Measurements from ENCODE around the gene ZFAND6.
"Not testable (repeated sequence)": the region's sequence is repeated elsewhere in the genome, so short reads cannot be mapped to it uniquely, and the experiment has no call there.

Gene ZFAND6

DNA sequence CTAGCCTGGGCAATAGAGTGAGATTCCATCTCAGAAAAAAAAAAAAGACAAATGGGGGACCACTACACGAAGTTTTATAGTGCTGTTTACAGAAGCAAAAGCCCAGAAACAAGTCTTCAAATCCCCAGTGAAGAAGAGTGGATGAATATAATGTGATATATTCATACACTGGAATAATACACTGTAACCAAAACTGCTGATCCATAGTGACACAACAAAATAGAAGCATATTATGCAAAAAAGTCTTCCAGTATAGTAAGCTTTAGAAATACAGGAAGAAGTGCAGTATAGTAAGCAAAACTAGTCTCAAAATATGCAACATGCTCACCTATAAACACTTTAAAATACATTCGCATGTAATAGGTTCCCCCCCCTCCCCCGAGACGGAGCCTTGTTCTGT is 81.4 kb downstream of the ZFAND6 start:
- DNase-seq (ENCODE audit: extremely low read depth in 1 of 2, low read depth in 1 of 2) = no peak

DNA sequence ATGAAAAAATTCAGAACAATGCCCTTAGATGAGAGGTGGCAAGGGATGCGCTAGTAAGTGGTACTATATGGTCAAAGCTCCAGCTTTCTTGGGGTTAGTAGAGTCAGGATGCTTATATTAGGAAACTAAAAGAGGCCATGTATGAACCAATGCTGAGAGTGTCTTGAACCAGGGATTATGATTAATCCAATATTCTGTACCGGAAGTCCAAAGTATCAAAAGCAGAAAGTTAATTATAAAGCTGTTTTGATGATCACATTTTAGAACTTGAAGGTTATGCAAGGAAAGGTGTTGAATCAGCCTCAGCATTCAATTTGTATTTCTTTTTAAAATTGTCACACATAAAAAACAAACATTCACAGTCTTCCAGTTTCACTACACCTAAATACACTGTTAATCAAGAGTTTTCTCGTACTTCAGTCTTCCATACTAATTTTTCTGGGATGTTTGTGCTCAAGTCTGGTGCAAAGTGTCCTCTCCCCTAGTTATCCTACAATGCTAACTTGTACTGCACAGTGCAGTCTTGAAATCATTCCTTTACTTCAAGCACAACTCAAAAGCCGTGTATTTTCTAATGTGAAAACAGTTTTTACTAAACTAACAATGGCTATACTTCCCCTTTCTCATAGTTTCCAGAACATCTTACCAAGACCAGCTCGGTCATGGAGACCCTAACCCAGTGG is 82.6 kb downstream of the ZFAND6 start:
- no peak for DNase-seq (ENCODE audit: extremely low read depth in 1 of 2, low read depth in 1 of 2)

DNA sequence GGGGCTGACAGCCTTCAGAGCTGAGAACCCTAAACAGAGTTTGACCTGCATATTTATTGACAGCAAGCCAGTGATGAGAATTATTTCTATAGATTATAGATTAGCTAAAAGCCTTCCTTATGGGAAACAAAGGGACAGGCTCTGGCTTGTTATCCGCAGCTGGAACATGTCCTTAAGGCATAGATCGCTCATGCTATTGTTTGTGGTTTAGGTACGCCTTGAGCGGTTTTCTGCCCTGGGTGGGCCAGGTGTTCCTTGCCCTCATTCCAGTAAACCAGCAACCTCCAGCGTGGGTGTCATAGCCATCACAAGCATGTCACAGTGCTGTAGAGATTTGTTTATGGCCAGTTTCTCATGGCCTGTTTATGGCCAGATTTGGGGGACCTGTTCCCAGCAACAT is 83.2 kb downstream of the ZFAND6 start:
- no peak for DNase-seq (ENCODE audit: extremely low read depth in 1 of 2, low read depth in 1 of 2)

DNA sequence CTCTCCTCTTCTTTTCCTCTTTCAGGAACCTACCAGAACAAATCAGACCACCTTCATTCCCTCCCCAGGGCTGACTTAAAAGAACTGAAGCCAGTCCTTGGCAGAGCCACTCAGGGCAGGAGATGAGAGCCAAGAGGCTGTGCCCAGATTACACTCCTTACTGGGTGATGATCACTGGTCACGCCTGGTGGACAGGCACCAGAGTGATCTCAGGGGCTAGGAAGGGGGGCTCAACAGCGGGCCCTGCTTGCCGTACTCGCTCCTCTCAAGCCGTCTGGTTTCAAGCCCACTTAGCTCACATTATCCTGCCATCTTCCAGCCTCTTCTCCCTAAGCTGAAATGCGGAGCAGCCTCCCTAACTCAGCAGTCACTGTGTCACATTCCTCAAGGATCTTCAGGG is 91.7 kb downstream of the ZFAND6 start:
- DNase-seq (ENCODE audit: extremely low read depth in 1 of 2, low read depth in 1 of 2) = no peak

DNA sequence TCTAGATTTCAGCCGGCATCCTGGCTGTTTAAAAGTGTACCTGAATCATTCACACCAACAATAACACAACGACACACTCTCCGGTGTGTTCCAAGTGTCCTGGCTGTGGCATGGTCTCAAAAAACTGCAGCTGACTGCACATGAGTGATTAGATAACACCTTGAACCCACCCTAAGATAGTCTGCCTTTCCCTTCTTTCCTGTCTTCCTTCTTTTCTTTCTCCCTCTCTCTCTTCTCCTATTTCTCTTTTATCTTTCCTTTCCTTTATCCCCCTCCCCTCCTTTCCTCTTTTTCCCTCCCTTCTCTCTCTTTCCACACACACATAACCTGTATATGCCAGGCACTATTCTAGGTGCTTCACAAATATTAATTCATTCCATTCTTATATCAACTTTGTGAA is 92.1 kb downstream of the ZFAND6 start:
- DNase-seq (ENCODE audit: extremely low read depth in 1 of 2, low read depth in 1 of 2) = no peak

DNA sequence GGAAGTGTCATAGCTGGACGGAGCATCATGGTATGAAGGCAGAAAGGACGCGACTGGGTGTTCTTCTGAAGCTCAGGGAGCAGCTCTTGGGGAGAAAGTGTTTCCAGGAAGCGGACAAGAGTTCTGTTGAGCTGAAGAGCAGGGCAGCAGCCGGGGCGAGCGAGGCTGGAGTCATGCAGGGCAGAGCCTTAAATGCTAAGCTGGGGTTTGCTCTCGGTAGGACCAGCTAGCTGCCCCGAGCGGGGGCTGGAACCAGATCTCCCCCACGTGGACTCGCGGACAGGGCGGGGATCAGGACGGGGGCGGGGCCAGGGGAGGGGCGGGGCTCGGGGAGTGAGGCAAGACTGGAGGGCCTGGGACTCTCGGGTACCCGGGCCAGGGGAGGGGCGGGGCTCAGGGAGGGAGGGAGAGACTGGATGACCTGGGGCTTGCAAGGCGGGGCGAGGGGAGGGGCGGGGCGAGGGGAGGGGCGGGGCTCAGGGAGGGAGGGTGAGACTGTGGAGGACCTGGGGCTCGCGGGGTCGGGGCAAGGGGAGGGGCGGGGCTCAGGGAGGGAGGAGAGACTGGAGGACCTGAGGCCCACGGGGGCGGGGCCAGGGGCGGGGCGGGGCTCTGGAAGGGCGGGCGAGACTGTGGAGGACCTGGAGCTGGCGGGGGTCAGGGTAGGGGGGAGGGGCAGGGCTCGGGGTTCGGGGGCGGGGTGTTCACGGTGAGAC is 92.9 kb downstream of the ZFAND6 start:
- peak; percentile 67 to 72 for DNase-seq (ENCODE audit: extremely low read depth in 1 of 2, low read depth in 1 of 2)

DNA sequence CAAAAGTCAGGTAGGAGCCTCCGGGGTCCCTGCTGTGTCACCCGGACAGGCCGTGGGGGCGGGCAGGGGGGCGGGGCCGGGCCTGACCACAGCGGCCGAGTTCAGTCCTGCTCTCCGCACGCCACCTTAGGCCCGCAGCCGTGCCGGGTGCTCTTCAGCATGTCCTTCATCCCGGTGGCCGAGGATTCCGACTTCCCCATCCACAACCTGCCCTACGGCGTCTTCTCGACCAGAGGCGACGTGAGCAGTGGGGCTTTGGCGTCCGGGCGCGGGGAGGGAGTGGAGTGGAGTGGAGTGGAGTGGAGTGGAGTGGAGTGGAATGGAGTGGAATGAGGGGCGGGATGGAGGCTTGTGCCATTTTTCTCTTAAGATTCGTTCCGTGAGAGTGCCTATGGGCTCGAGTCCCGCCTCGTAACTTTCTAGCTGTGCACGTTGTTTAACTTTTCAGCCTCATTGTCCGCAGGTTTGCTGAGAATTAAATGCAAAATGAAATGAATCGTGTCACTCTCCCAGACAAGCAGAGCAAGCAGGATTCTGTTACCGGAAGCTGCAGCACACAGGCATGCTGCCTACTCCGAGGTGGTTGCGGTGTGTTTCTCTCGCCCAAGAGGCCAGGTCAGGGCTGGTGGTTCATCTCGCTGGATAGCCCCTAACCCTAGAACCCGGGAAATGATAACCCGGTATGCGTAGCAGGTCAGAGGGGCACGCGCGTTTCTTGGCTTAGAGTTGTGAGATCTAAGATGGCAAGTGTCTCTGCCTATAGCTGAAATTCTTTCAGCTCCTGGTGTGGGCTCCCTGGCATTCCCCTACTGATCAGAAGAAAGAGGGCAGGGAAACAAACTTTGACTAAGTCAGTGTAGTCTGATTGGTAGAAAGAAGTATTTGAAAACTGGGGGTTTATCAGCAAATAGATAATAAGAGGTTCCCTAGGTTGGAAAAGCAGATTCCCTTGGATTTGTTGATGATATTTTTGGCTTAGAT is 93.7 kb downstream of the ZFAND6 start, which contains the start of gene FAH:
Gene FAH, plus strand, starts transcription at position 104 of the 981 bp plus-strand sequence. Its CDS starts 56 bp downstream, at position 160.
- DNase-seq (ENCODE audit: extremely low read depth in 1 of 2, low read depth in 1 of 2) = no peak

DNA sequence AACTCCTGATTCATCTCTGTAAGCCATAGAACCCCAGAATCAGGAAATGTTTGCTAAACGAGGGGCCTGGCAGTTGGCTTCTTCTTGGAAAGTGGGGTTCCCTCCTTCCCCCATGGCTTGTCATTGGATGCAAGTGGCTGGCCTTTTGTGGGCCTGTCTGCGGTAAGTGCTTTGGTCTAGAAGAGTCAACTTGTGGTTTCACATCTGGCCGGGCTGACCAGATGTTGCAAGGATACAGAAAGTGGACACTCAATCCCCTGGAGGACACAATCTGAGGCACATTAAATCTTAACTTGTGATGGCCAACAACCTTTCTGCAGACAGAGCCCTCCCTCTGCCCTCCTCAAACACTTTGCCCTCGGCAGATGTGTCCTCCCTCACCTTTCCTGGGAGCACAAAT is 94.4 kb downstream of the ZFAND6 start:
- DNase-seq (ENCODE audit: extremely low read depth in 1 of 2, low read depth in 1 of 2) = no peak

DNA sequence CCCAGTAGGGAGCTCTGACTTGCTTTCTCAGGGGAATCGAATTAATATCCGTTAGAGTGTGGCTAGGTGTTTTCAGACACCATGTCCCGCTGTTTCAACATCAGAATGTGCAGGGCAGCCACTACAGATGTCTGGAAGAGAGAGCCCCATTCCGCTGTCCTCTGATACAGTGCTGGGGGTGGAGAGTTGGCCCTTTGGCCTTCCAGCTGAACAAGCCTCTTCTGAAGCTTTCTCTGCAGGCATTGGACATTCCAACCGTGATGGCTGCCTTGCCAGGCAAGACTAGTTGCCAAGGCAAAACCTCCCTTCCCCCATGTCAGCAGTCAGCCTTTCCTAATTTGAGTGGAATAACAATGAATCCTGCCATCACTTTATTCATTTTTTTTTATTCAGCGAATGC is 94.9 kb downstream of the ZFAND6 start:
- DNase-seq (ENCODE audit: extremely low read depth in 1 of 2, low read depth in 1 of 2) = no peak

DNA sequence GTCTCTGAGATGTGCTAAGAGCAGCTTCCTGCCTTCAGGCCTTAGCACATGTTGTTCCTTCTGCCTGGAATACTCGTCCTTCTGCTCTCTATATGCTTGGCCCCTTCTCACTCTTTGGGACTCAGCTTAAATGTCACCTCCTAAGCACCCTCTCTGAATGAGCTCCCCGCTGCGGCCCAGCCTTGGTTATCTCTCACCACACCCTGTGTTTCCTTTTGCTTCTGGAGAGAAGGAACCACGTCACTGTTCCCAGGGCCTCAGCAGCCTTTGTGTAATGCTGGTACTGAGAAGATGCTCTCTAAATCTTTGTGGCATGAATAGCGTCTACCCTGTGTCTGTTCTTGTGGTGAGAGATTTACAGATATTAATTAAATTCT is 95.5 kb downstream of the ZFAND6 start:
- no peak for DNase-seq (ENCODE audit: extremely low read depth in 1 of 2, low read depth in 1 of 2)

DNA sequence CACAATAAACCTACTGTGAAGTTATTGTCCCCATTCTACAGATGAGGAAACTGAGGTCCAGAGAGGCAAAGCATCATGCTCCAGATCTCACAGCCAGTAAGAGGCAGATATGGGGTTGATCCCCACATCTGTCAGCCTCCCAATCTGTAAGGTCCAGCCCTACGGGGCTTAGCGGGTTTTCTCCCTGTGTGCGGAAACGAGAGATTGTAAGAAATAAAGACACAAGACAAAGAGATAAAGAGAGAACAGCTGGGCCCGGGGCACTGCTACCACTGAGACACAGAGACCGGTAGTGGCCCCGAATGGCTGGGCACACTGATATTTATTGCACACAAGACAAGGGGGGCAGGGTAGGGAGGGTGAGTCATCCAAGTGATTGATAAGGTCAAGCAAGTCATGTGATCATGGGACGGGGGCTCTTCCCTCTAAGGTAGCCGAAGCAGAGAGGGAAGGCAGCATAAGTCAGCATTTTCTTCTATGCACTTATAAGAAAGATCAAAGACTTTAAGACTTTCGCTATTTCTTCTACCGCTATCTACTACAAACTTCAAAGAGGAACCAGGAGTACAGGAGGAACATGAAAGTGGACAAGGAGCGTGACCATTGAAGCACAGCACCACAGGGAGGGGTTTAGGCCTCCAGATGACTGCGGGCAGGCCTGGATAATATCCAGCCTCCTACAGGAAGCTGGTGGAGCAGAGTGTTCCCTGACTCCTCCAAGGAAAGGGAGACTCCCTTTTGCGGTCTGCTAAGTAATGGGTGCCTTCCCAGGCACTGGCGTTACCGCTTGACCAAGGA is 96.1 kb downstream of the ZFAND6 start:
- not testable (repeated sequence) for DNase-seq (ENCODE audit: extremely low read depth in 1 of 2, low read depth in 1 of 2)

DNA sequence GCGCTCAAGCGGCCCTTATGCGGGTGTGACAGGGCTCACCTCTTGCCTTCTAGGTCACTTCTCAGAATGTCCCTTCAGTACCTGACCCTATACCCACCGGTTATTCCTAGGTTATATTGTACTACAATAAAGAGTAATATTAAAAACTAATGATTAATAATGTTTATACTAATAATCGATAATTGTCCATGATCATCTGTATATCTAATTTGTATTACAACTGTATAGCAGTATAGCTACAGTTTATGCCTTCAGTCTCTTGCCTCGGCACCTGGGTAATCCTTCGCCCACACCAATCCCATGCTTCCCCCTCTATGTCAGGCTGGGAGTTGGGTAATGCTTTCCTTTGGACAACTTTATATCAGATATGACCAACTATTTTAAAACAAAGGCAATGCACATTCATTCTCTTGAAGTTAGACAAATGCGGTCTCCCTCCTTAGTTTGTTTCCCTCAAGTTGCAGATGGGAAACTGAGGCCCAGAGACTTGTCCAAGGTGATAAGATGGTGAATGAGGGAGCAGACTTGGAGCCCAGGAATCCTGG is 96.8 kb downstream of the ZFAND6 start:
- DNase-seq (ENCODE audit: extremely low read depth in 1 of 2, low read depth in 1 of 2) = no peak

DNA sequence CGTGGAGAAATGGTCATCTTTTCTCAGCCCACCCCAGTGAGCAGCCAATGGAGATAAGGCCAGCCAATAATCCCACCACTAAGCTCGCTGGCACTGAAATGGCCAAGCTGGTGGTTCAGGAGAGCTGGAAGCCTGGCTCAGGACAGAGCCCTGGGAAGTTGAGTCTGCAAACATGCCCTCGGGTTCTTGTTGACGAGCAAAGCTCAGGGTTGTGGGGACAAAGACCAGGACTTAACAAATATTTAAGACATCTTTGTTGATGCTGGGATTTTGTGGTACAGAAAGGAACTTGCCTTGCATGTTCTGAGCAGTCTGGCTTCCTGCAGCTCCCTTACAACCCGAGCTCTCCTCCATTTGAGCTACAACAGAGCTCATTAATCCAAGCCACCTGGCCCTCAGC is 97.7 kb downstream of the ZFAND6 start:
- no peak for DNase-seq (ENCODE audit: extremely low read depth in 1 of 2, low read depth in 1 of 2)

DNA sequence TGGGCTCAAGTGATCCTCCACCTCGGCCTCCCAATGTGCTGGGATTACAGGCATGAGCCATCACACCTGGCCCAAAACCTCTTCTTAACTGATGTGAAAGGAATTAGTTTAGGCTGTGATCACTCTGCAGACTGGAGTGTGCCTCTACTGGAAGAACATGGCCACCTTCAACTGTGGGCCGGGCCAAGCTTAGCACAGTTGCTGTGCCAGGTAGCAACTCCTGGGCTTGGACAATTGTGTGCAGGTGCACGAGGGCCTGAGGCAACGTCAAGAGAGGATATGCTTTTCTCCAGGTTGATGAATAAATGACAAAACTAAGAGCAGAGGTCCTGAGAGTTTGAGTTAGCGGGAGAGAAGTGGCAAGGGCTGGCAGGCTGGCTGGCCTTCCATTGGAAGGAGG is 99.8 kb downstream of the ZFAND6 start:
- no peak for DNase-seq (ENCODE audit: extremely low read depth in 1 of 2, low read depth in 1 of 2)

DNA sequence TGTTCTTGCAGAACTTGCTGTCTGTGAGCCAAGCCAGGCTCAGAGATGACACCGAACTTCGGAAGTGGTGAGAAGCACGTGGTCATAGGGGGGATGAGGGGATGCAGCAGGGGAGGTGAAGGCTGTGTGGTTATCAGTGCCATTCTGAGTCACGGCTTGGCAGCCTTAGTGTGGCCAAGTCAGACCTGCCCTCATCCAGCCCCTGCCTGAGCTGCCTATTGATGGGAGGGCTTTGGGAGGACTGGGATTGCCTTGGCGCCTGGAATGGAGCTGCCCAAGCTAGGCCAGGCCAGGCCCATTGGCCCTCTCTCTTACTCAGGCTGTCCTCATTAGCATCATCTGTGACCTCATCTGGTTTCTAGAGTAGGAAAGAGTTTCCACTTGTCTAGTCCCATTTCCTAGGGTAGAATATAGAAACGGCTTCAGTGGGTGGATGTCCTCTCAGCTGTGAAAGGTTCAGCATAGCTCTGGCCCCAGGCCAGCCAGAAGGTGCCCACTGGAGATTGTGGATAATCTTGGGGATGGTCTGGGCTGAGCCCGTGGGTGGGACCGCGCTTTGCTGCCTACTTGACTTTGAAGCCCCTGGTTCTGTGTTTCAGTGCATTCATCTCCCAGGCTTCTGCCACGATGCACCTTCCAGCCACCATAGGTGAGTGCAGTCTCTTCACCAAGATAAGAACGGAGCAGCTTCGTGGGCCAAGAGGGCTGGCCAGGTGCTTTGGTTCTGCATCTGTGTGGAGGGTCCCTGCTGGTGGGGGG is 100.5 kb downstream of the ZFAND6 start:
- no peak for DNase-seq (ENCODE audit: extremely low read depth in 1 of 2, low read depth in 1 of 2)

DNA sequence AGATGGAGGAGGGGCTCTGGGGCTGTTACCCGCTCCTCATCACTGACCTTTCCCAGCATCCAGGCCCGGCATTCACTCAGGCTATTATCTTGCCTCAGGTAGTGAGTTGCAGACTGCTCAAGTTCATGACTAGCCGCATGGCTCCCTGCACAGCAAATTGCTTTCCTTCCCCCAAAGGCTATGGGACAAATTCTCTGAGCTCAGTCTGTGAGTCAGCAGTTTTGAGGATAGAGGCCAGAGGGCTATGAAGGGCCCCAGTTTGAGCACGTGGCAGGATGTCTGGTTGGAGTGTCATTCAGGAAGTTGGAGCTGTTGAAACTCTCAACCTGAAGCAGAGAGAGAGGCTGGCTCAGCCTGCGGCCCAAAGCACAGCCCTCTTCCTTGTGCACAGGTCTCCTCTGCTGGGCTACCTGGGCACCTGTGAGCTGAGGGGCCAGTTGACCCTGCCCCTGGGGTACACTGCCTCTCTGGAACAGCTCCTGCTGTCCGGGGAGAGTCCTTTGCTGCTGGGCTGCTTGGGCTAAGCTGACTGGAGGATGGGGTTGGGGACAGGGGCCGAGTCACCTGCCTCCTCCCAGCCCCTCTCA is 101.2 kb downstream of the ZFAND6 start:
- no peak for DNase-seq (ENCODE audit: extremely low read depth in 1 of 2, low read depth in 1 of 2)

DNA sequence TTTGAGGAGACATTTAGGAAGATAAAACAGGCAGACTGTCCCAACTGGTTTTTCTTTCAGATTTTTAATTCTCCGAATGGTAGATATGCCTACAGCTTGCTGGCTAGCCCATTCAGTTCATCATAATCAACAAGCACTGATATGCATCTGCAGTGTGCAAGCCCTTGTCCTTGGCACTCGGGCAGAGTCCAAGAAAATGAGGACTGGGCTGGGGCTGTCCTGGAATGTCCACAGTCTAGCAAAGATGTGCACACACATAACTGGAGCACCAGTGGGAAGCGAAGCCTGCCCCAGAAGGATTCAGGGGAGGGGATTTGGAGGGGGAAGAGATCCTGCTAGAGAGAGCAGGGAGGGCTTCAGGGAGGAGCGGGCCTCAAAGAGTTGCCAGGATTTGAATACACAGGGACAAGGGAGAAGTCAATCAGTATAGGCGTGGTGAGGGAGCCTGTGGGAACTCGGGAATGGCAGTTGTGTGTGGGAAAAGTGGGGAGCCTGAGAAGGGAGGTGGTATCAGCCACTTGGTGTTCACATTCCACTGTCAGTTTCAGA is 102.1 kb downstream of the ZFAND6 start:
- no peak for DNase-seq (ENCODE audit: extremely low read depth in 1 of 2, low read depth in 1 of 2)

DNA sequence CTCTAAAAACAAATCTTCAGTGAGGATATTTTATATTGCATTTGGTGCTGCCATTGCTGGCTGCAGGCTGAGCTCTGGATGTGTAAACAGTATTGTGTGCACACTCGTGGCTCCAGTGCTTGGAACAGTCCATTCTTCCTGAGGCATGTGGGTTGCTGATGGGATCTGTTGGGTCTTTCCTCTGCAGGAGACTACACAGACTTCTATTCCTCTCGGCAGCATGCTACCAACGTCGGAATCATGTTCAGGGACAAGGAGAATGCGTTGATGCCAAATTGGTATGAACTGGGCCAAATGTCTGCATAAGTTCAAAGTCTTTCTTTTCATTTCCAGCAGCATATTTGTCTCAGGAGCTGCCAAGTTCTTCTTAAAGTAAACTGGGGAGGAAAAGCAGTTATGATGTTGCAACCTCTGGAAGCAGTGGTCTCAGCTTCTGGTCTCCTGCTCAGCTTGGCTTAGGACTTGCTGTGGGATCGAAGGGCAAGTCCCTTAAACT is 102.6 kb downstream of the ZFAND6 start:
- DNase-seq (ENCODE audit: extremely low read depth in 1 of 2, low read depth in 1 of 2) = no peak

DNA sequence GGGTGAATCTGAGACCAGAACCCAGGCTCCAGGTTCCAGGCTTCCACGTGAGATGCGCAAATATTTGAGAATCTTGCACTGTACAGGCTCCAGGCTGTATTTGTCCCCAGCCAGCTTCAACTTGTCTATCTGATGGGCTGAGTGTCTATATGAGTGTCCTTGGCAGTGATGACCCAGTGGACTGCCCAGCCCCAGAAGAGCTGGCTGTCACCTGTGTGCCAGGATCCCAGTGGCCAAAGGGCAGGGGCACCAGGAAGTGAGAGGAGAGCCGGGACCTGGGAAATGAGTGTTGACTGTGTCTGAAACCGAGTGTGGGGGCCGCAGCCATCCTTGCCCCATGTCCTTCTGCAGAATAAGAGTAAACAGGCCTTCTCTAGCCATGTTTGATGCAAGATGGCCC is 103.7 kb downstream of the ZFAND6 start:
- no peak for DNase-seq (ENCODE audit: extremely low read depth in 1 of 2, low read depth in 1 of 2)

Data from activated CD8-positive, alpha-beta memory T cell treated with anti-CD3 and anti-CD28 coated beads for 1 hour (primary cell).